Caco-2 (cell line): ENCODE results near the gene MYO15A. TPM values are rescaled to one million over a fixed set of nuclear protein-coding genes. Genes with fewer than 3 reads are reported as not detected.

Experiments
- BruUV-seq: library from RNA; stranded (reverse); fragments of 400-500 nt; replicated peaks from 2 replicates; lab custom pipeline; 2021; lab: Mats Ljungman, UMichigan
- CTCF ChIA-PET: fragments of 300-600 bp; sonication (Branson Sonifier 250); formaldehyde crosslinking; loops from one replicate; lab custom pipeline; 2022; ENCODE audit warnings: antibody characterized with exemption; lab: Charles Lee
- POLR2A ChIA-PET: fragments of 300-600 bp; sonication (Branson Sonifier 250); formaldehyde crosslinking; loops from one replicate; lab custom pipeline; 2022; ENCODE audit warnings: antibody characterized with exemption; lab: Charles Lee
- DNase-seq, 2 experiments: peaks; one replicate each; pipeline versions ENCODE4 v3.0.0 to v3.0.0-alpha.2; 2020 to 2022
- H3K27me3 ChIP-seq: replicated peaks from 2 replicates; pipeline ENCODE4 v1.6.0; 2011; ENCODE audit warnings: low read length; ENCODE audit not compliant: control insufficient read depth, insufficient read depth
- H3K36me3 ChIP-seq: 2 replicates; pipeline ENCODE4 v1.5.1; 2011; ENCODE audit warnings: low read length; ENCODE audit not compliant: control insufficient read depth, insufficient read depth
- H3K4me1 ChIP-seq: fragments of 250-450 bp; sonication (Bioruptor Pico); 2 replicates; pipeline ENCODE4 v1.5.1; 2020; ENCODE audit warnings: mild to moderate bottlenecking
- H3K4me3 ChIP-seq: 2 replicates; pipeline ENCODE4 v1.5.1; 2011; ENCODE audit warnings: low read depth, mild to moderate bottlenecking, control low read depth, low read length
- H3K9me3 ChIP-seq: fragments of 250-450 bp; sonication (Bioruptor Pico); 2 replicates; pipeline ENCODE4 v1.5.1; 2020; ENCODE audit warnings: mild to moderate bottlenecking, moderate library complexity
- H3K27ac Mint-ChIP-seq: one replicate; pipeline ENCODE4 v1.8.0; 2022; ENCODE audit warnings: mixed read lengths; ENCODE audit not compliant: unreplicated experiment
- H3K27me3 Mint-ChIP-seq: one replicate; pipeline ENCODE4 v1.8.0; 2022; ENCODE audit warnings: mixed read lengths; ENCODE audit not compliant: insufficient read depth, unreplicated experiment
- H3K36me3 Mint-ChIP-seq: one replicate; pipeline ENCODE4 v1.8.0; 2022; ENCODE audit warnings: mild to moderate bottlenecking, mixed read lengths; ENCODE audit not compliant: insufficient read depth, unreplicated experiment
- H3K4me1 Mint-ChIP-seq: one replicate; pipeline ENCODE4 v1.8.0; 2022; ENCODE audit warnings: low read depth, mixed read lengths; ENCODE audit not compliant: unreplicated experiment
- H3K4me3 Mint-ChIP-seq: one replicate; pipeline ENCODE4 v1.8.0; 2022; ENCODE audit warnings: mild to moderate bottlenecking, moderate library complexity, mixed read lengths; ENCODE audit not compliant: unreplicated experiment
- H3K9me3 Mint-ChIP-seq: one replicate; pipeline ENCODE4 v1.8.0; 2022; ENCODE audit warnings: mixed read lengths; ENCODE audit not compliant: unreplicated experiment
- intact Hi-C: fragments of 100-400 bp; cut with micrococcal nuclease; formaldehyde crosslinking; loops from one replicate; pipeline ENCODE4 v1.10.0; 2022; ENCODE audit not compliant: unreplicated experiment
- total RNA-seq: library from RNA; stranded (reverse); gene quantifications from 2 replicates; pipeline ENCODE4 v1.2.3, GENCODE V29; 2022
- TF ChIP-seq, protein P1 (sequence below), 2 experiments: fragments of 200-600 bp in 1 of 2; IDR thresholded peaks; 1 replicate in 1 of 2; 2 replicates in 1 of 2; pipeline versions ENCODE4 v1.5.1 to v1.8.0; 2011 to 2022; ENCODE audit warnings: antibody characterized with exemption in 1 of 2, control low read depth in 1 of 2, inconsistent platforms in 1 of 2, low read depth in 1 of 2, low read length in 1 of 2, mild to moderate bottlenecking in 1 of 2, moderate library complexity in 1 of 2; ENCODE audit not compliant: insufficient read depth in 1 of 2, severe bottlenecking in 1 of 2, unreplicated experiment in 1 of 2

The MYO15A gene
- total RNA-seq, 1 experiment from 2014 or later, result not detected

DNA sequence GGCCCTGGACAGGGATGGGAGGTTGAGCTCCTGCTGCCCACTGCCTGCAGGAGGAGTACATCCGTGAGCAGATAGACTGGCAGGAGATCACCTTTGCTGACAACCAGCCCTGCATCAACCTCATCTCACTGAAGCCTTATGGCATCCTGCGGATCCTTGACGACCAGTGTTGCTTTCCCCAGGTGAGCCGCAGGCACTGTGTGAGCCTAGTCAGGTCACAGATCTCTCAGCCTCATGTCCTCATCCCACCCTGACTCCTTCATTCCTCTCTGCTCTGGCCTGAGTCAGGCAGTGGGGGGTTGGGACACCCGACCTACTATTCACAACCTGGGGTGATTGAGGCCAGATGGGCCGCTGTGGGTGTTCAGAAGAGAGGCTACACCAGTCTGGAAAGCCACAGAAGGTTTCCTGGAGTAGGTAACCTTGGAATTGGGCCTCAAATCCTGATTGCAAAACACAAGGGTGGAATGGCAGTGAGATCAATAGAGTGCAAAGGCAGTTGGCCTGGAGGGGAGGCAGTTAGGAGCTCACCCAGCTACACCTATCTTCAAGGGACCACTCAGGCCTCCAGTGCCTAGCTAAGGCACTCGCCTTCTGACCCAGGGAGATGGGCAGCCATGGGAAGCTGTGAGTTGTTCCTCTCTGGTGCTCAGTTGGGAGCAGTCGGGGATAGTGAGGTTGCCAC is 29.7 kb downstream of the MYO15A start:
- H3K27ac Mint-ChIP-seq, result no peak overlapping the region

DNA sequence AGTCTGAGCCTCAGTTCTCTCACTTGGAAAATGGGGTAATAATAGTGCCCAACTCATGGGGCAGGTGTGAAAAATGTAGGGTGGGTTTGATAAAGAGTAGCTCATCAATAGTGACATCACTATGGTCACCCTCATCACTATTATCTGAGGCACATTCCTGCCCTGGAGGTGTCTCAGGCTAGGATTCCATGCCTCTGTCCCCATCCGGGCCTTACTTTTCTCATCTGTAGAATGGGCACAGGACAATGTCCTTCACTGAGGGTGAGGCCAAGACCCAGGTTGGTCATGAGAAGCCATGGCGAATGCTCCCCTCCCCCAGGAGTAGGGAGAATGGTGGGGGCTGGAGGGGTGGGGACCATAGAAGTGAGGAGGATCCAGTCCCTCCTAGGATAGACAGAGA is 30.5 kb downstream of the MYO15A start:
- Mint-ChIP-seq H3K4me3 (no peak overlapping the region), H3K4me1 (peaks cover 14% of the 10 kb centered on the region), H3K9me3 (no peaks in the 10 kb centered on the region), H3K27me3 (no peaks in the 10 kb centered on the region), H3K27ac (no peak overlapping the region), H3K36me3 (no peaks in the 10 kb centered on the region)
- Histone ChIP-seq H3K9me3 (no peaks in the 10 kb centered on the region), H3K36me3 (no peaks in the 10 kb centered on the region), H3K27me3 (no peaks in the 10 kb centered on the region), H3K4me1 (peaks cover 5% of the 10 kb centered on the region), H3K4me3 (no peak overlapping the region)
- no TSS peak for BruUV-seq
- intact Hi-C loops, result loop anchor here (10.0 kb wide), 1 partner anchor 64 kb away; no protein-coding TSS in a partner anchor
- no peak for DNase-seq
- TF ChIP-seq, protein P1, sequence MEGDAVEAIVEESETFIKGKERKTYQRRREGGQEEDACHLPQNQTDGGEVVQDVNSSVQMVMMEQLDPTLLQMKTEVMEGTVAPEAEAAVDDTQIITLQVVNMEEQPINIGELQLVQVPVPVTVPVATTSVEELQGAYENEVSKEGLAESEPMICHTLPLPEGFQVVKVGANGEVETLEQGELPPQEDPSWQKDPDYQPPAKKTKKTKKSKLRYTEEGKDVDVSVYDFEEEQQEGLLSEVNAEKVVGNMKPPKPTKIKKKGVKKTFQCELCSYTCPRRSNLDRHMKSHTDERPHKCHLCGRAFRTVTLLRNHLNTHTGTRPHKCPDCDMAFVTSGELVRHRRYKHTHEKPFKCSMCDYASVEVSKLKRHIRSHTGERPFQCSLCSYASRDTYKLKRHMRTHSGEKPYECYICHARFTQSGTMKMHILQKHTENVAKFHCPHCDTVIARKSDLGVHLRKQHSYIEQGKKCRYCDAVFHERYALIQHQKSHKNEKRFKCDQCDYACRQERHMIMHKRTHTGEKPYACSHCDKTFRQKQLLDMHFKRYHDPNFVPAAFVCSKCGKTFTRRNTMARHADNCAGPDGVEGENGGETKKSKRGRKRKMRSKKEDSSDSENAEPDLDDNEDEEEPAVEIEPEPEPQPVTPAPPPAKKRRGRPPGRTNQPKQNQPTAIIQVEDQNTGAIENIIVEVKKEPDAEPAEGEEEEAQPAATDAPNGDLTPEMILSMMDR (IDR thresholded peaks at IDR 0.05; ENCODE audit: insufficient read depth in 1 of 2, low read depth in 1 of 2, low read length in 1 of 2, severe bottlenecking in 1 of 2, unreplicated experiment in 1 of 2), result no peak
- CTCF ChIA-PET, result interaction anchor here (0.6 to 1.4 kb wide), 3 partner anchors 13 to 43 kb away, joined by 4 to 8 read pairs (median 8); no protein-coding TSS in a partner anchor
- POLR2A ChIA-PET, result no interaction called here

More for the DNA sequence above, 29.7 kb downstream of the MYO15A start:
- no TSS peak for BruUV-seq
- no peaks in the 10 kb centered on the region for H3K27me3 Mint-ChIP-seq
- Histone ChIP-seq H3K27me3 (no peaks in the 10 kb centered on the region), H3K4me3 (no peak overlapping the region), H3K4me1 (peaks cover 5% of the 10 kb centered on the region), H3K9me3 (no peaks in the 10 kb centered on the region), H3K36me3 (no peaks in the 10 kb centered on the region)
- H3K36me3 Mint-ChIP-seq, result no peaks in the 10 kb centered on the region
- intact Hi-C loops, result loop anchor here (10.0 kb wide), 1 partner anchor 63 kb away; no protein-coding TSS in a partner anchor
- no peak for DNase-seq
- TF ChIP-seq, protein P1 (IDR thresholded peaks at IDR 0.05; ENCODE audit: insufficient read depth in 1 of 2, low read depth in 1 of 2, low read length in 1 of 2, severe bottlenecking in 1 of 2, unreplicated experiment in 1 of 2), result no peak
- H3K9me3 Mint-ChIP-seq, result no peaks in the 10 kb centered on the region
- ChIA-PET CTCF (interaction anchor here (0.8 kb wide), 1 partner anchor 44 kb away, joined by 8 read pairs; no protein-coding TSS in a partner anchor), POLR2A (no interaction called here)
- peaks cover 10% of the 10 kb centered on the region for H3K4me1 Mint-ChIP-seq
- H3K4me3 Mint-ChIP-seq, result no peak overlapping the region

DNA sequence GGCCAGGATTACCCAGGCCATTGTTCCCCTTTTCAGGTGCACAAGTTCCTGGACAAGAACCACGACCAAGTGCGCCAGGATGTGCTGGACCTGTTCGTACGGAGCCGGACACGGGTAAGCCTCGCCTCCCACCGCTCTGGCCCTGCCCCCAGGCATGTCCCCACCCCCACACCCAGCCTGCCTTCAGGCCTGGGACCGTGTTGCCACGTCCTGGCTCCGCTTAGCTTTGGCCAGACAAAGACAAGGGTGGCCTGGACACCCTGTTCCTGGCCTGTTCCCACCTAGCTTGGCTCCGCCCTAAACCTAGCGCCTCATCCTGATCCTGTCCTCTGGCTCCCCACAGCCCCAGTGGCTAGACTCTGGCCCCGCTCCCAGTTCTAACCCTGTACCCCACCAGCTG is 30.9 kb downstream of the MYO15A start:
- no TSS peak for BruUV-seq
- Histone ChIP-seq H3K4me1 (peaks cover 5% of the 10 kb centered on the region), H3K36me3 (no peaks in the 10 kb centered on the region), H3K27me3 (no peaks in the 10 kb centered on the region), H3K9me3 (no peaks in the 10 kb centered on the region), H3K4me3 (no peak overlapping the region)
- Mint-ChIP-seq H3K27me3 (no peaks in the 10 kb centered on the region), H3K9me3 (no peaks in the 10 kb centered on the region), H3K4me3 (no peak overlapping the region), H3K36me3 (no peaks in the 10 kb centered on the region), H3K27ac (peak overlapping the region; percentile 50), H3K4me1 (peaks cover 14% of the 10 kb centered on the region)
- ChIA-PET POLR2A (no interaction called here), CTCF (interaction anchor here (0.6 to 1.4 kb wide), 3 partner anchors 13 to 33 kb away, joined by 4 to 8 read pairs (median 4); no protein-coding TSS in a partner anchor)
- intact Hi-C loops, result loop anchor here (10.0 kb wide), 1 partner anchor 65 kb away; no protein-coding TSS in a partner anchor
- no peak for DNase-seq
- TF ChIP-seq, protein P1 (IDR thresholded peaks at IDR 0.05; ENCODE audit: insufficient read depth in 1 of 2, low read depth in 1 of 2, low read length in 1 of 2, severe bottlenecking in 1 of 2, unreplicated experiment in 1 of 2), result no peak
